Stimulated activated CD8-positive, alpha-beta memory T cell treated with anti-CD3 and anti-CD28 coated beads, Interleukin-2, amount 100 ng/mL, for 1 hour (primary cell): ENCODE measurements around the gene RAPGEF3.

ENCODE experiments used
- DNase-seq, 2 donors: peaks; one replicate each; pipeline ENCODE4 v3.0.0-alpha.2; 2020; ENCODE audit warnings: low read depth in 2 of 2

Gene RAPGEF3

GRCh38 chr12:47698631-47699030 lies 60.0 kb downstream of the RAPGEF3 start:
- DNase-seq: no peak

- DNase-seq: no peak
These were observed 60.6 kb downstream of the RAPGEF3 start for GRCh38 chr12:47698055-47698454.

GRCh38 chr12:47689215-47689614 lies 69.5 kb downstream of the RAPGEF3 start:
- DNase-seq: no peak

- no peak for DNase-seq
These were observed 71.0 kb downstream of the RAPGEF3 start for GRCh38 chr12:47687636-47688035.

GRCh38 chr12:47686645-47687240 lies 71.9 kb downstream of the RAPGEF3 start:
- DNase-seq: no peak
